ENCODE results near the gene BCL11A. TPM values are rescaled to one million over a fixed set of nuclear protein-coding genes. Genes with fewer than 3 reads are reported as not detected.

BCL11A gene
- total RNA-seq, 1 donor, result 11.2 TPM

DNA sequence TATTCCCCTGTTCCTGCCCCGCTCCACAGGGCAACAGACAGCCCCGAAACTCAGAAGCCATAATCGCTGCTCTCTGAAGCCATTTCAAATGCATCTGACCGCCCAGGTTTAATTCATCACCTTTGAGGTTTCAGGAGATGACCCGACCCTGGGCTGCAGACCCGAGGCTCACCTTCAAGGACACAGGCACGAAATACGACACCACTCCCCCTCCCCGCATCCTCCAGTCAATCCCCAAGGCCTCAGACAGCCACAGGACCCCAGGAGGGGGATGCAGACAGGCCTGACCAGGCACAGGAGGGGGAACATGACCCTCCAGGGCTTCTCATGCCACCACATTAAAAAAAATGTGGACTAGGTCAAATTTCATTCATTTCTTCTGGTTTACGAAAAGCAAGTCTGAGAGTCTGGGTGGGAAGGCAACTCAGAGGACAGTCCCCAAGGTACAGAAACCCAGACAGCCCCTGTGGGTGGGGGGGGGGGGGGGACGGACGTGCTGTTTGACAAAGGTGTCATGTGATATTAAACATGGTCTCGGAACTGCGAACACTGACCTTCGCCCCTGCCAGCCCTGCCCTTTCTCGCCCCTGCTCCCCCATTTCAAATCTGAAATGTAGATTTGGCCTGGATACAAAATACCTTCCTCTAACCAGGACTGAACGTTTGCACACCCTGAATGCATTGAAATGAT is 142.9 kb downstream of the BCL11A start:
- Histone ChIP-seq H3K9me3 (ENCODE audit: low read depth, low read length) (no peaks in the 10 kb centered on the region), H3K4me3 (ENCODE audit: low read length) (no peak overlapping the region), H3K4me1 (ENCODE audit: insufficient read depth, low read length) (peaks cover 40% of the 10 kb centered on the region), H3K27me3 (ENCODE audit: insufficient read depth, low read length) (no peaks in the 10 kb centered on the region)

DNA sequence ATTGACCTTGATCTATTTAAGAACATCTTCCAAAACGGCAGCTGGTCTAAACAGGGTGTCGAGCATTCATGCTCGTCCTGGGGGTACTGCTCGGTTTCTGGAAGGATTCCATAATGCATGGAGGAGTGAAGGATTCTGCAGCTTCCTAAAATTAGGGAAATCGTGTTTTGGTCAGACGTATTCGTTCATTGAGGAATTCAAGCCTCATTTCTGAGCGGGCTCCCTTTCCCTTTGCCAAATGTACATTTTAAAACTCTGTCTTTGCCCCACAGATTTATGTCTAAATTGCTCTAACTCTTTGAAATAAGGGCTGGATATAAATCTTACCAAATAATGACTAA is 144.0 kb downstream of the BCL11A start:
- no peaks in the 10 kb centered on the region for H3K27me3 ChIP-seq (ENCODE audit: insufficient read depth, low read length)
- no peak overlapping the region for H3K4me3 ChIP-seq (ENCODE audit: low read length)
- H3K4me1 ChIP-seq (ENCODE audit: insufficient read depth, low read length), result peaks cover 40% of the 10 kb centered on the region
- H3K9me3 ChIP-seq (ENCODE audit: low read depth, low read length), result no peaks in the 10 kb centered on the region

DNA sequence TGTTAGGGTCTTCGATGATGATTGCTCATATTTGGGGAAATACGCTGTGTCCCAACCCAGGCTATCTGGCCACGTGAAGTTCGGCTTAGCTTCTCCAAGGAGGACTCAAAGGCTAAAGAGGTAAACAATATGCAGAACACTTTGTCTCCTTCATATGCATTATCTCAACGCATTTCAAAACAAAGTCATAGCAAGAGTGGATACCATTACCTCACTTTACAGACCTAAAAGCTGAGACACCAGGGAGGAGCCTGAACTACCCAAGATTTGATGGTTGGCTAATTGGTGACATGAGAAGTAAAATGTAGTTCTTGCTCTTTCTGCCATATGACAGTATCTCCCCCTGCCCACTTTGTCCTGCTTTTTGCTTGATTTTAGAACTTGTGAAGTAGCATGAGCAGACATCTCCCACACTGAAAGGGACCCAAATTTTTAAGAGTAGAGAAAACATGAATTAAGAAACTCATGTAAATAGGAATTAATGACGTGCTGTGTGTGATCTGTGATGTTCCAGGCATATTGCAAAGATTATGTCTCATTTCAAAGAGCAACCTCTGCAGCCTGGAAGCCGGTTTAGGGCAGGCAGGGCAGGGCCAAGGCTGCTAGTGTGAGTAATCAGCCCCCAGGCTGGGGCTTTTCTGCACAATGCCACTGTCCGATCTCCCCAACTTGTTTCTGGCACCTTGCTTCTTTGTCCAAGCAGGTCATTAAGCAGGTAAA is 144.5 kb downstream of the BCL11A start:
- H3K27me3 ChIP-seq (ENCODE audit: insufficient read depth, low read length), result no peaks in the 10 kb centered on the region
- H3K4me3 ChIP-seq (ENCODE audit: low read length), result no peak overlapping the region
- peaks cover 35% of the 10 kb centered on the region for H3K4me1 ChIP-seq (ENCODE audit: insufficient read depth, low read length)
- H3K9me3 ChIP-seq (ENCODE audit: low read depth, low read length), result no peaks in the 10 kb centered on the region

DNA sequence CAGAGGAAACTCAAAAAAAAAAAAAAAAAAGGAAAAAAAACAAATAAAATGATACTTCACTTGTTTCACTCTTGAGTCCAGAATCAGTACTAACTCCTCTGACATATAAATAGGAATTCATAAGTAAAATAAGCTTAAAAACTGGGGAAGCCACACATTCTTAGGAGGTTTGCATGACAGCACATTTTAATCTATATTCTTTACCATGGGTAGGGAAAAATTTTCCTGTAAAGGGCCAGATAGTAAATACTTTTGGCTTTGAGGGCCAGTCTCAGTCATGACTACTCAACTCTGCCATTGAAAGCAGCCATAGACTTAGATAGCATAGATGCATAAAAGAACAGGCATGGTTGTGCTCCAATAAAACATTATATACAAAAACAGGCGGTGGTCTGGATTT is 145.2 kb downstream of the BCL11A start:
- Histone ChIP-seq H3K4me3 (ENCODE audit: low read length) (no peak overlapping the region), H3K27me3 (ENCODE audit: insufficient read depth, low read length) (no peaks in the 10 kb centered on the region), H3K4me1 (ENCODE audit: insufficient read depth, low read length) (peaks cover 27% of the 10 kb centered on the region), H3K9me3 (ENCODE audit: low read depth, low read length) (no peaks in the 10 kb centered on the region)

DNA sequence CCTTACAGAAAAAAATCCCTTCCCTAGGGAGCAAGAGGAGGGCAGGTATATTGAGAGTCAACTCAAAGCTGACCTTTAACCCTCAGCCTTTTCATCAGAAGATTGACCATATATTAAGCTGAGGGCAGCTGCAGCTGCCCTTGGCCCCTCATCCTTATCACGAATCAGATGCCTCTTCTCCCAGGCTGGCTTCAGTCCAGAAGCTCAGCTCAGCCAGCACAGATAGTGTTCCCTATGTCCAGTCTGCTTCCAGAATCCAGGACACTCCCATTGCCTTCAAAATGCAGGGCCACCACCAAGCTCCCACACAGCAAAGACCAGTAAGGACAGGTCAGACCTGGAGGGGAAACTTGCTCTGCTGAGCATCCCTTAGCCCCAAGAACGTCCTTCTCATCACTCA is 146.1 kb downstream of the BCL11A start:
- H3K4me3 ChIP-seq (ENCODE audit: low read length), result no peak overlapping the region
- H3K4me1 ChIP-seq (ENCODE audit: insufficient read depth, low read length), result peaks cover 20% of the 10 kb centered on the region
- no peaks in the 10 kb centered on the region for H3K9me3 ChIP-seq (ENCODE audit: low read depth, low read length)
- H3K27me3 ChIP-seq (ENCODE audit: insufficient read depth, low read length), result no peaks in the 10 kb centered on the region

DNA sequence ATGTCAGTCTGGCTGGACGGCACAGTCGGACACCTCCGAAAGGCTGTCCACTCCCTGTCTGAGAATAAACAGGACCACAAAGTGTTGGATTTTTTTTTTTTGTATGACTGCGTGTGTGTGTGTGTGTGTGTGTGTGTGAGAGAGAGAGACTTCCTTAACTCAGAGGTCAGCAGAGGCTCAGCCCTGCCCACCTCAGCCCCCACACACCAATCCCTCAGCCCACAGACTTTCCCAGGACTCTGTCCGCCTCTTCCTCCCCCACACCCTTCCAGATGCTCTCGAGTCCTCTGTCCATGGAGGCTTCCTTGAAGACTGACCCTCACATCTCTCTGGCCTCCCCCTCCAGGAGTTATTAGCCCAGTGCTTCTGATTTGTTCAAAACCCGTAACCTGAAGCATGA is 147.3 kb downstream of the BCL11A start:
- no peaks in the 10 kb centered on the region for H3K9me3 ChIP-seq (ENCODE audit: low read depth, low read length)
- no peak overlapping the region for H3K4me3 ChIP-seq (ENCODE audit: low read length)
- no peaks in the 10 kb centered on the region for H3K27me3 ChIP-seq (ENCODE audit: insufficient read depth, low read length)
- H3K4me1 ChIP-seq (ENCODE audit: insufficient read depth, low read length), result peaks cover 9% of the 10 kb centered on the region

DNA sequence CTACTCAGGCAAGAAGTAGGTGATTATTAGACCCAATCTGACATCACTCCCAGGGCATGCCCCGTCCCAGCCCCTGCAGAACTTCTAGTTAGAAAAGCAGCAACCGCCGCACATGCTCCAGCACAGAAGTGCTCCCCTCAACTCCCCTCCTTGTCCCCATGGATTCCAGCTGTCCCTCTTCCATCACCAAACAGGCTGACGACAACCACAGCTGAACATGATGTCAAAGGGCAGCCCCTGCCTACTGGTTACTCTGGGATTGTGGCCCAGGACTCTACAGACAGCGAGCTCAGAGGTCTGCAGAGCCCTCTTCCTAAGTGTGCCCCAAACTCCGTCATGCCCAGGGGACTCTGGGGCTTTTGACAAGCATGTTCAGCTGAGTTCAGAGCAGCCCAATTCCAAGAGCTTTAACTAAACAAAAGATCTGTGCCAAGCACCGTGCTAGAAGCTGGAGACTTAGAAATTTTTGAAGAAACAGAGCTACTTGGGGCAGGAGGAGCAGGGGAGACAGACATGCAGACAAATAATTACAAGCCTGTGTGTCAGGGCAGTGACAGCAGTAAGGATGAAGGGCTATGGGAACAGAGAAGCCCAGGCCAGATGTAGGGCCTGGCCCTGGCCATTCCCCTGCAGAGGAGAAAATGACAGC is 148.1 kb downstream of the BCL11A start:
- peaks cover 7% of the 10 kb centered on the region for H3K4me1 ChIP-seq (ENCODE audit: insufficient read depth, low read length)
- H3K4me3 ChIP-seq (ENCODE audit: low read length), result no peak overlapping the region
- H3K9me3 ChIP-seq (ENCODE audit: low read depth, low read length), result no peaks in the 10 kb centered on the region
- no peaks in the 10 kb centered on the region for H3K27me3 ChIP-seq (ENCODE audit: insufficient read depth, low read length)

Other genes starting within 250 kb of the BCL11A start
- gene PAPOLG, start 202.6 kb upstream of the BCL11A start, total RNA-seq, result 21.6 TPM

Data from mononuclear cell (primary cell).